T-cell (primary cell): ENCODE results near the gene CNNM2. TPM values are rescaled to one million over a fixed set of nuclear protein-coding genes. Genes with fewer than 3 reads are reported as not detected.
"Not testable (repeated sequence)": the region's sequence is repeated elsewhere in the genome, so short reads cannot be mapped to it uniquely, and the experiment has no call there.

ENCODE experiments used
- ATAC-seq, 4 experiments: fragments of 200-7000 bp in 3 of 4; fragments of 150-1000 bp in 1 of 4; cut with Tn5 transposase; replicated peaks in 1 of 4; 1 replicate in 3 of 4; 2 replicates in 1 of 4; pipeline ENCODE4 v1.10.0; 2021; ENCODE audit warnings: moderate library complexity in 3 of 4, mild to moderate bottlenecking in 2 of 4, moderate number of reproducible peaks in 1 of 4
- CTCF ChIA-PET, 2 donors: fragments of 300-600 bp; sonication (Branson Sonifier 250); formaldehyde crosslinking; loops; one replicate each; lab custom pipeline; 2022; ENCODE audit warnings: antibody characterized with exemption in 2 of 2; lab: Charles Lee
- POLR2A ChIA-PET, 2 donors: fragments of 300-600 bp; sonication (Branson Sonifier 250); formaldehyde crosslinking; loops; one replicate each; lab custom pipeline; 2022; ENCODE audit warnings: antibody characterized with exemption in 2 of 2; lab: Charles Lee
- DNase-seq, 35 experiments: peaks; one replicate each; pipeline versions ENCODE4 v3.0.0 to v3.0.0-alpha.2; 2013 to 2023
- H3K27ac ChIP-seq: one replicate; pipeline ENCODE4 v1.5.1; 2013; ENCODE audit warnings: low read length
- H3K27me3 ChIP-seq, 2 experiments: replicated peaks in 1 of 2; 1 replicate in 1 of 2; 2 replicates in 1 of 2; pipeline versions ENCODE4 v1.6.1 to v1.7.0; 2013; ENCODE audit warnings: low read length in 1 of 2, mixed read lengths in 1 of 2; ENCODE audit not compliant: control insufficient read depth in 2 of 2, insufficient read depth in 2 of 2; ENCODE audit errors: extremely low read depth in 1 of 2
- H3K36me3 ChIP-seq, 2 donors: 1 replicate in 1 of 2; 2 replicates in 1 of 2; pipeline versions ENCODE4 v1.6.1 to v1.7.0; 2013; ENCODE audit warnings: low read length in 1 of 2; ENCODE audit not compliant: control insufficient read depth in 2 of 2, insufficient read depth in 1 of 2; ENCODE audit errors: extremely low read depth in 1 of 2
- H3K4me1 ChIP-seq, 2 experiments: 1 replicate in 1 of 2; 2 replicates in 1 of 2; pipeline versions ENCODE4 v1.6.1 to v1.7.0; 2013; ENCODE audit warnings: low read length in 2 of 2, mixed read lengths in 1 of 2; ENCODE audit not compliant: insufficient read depth in 2 of 2, control insufficient read depth in 1 of 2; ENCODE audit errors: extremely low read depth in 1 of 2
- H3K4me3 ChIP-seq, 2 donors: 1 replicate in 1 of 2; 2 replicates in 1 of 2; pipeline versions ENCODE4 v1.5.1 to v1.7.0; 2013; ENCODE audit warnings: mild to moderate bottlenecking in 2 of 2, low read length in 1 of 2, moderate library complexity in 1 of 2; ENCODE audit not compliant: control insufficient read depth in 1 of 2; ENCODE audit errors: extremely low read depth in 1 of 2
- H3K9me3 ChIP-seq: 2 replicates; pipeline ENCODE4 v1.7.0; 2013
- H3K27ac Mint-ChIP-seq, 2 donors: one replicate each; pipeline ENCODE4 v1.8.0; 2020 to 2021; ENCODE audit warnings: mild to moderate bottlenecking in 2 of 2, mixed read lengths in 2 of 2
- H3K27me3 Mint-ChIP-seq, 2 donors: one replicate each; pipeline ENCODE4 v1.8.0; 2021 to 2022; ENCODE audit warnings: mixed read lengths in 2 of 2
- H3K36me3 Mint-ChIP-seq: one replicate; pipeline ENCODE4 v1.8.0; 2021; ENCODE audit warnings: mixed read lengths
- H3K4me1 Mint-ChIP-seq, 3 donors: one replicate each; pipeline ENCODE4 v1.8.0; 2020 to 2022; ENCODE audit warnings: mixed read lengths in 3 of 3, mild to moderate bottlenecking in 1 of 3
- H3K4me3 Mint-ChIP-seq, 3 donors: one replicate each; pipeline ENCODE4 v1.8.0; 2020 to 2022; ENCODE audit warnings: mild to moderate bottlenecking in 3 of 3, mixed read lengths in 3 of 3, moderate library complexity in 3 of 3
- H3K9me3 Mint-ChIP-seq, 3 donors: one replicate each; pipeline ENCODE4 v1.8.0; 2020 to 2022; ENCODE audit warnings: mixed read lengths in 3 of 3
- WGBS: methylation state at CpG from one replicate; pipeline ENCODE4 v1.1.5; 2013; ENCODE audit warnings: missing lambda C conversion rate; ENCODE audit not compliant: insufficient coverage; 5-methylcytosine and 5-hydroxymethylcytosine counted together
- total RNA-seq, 35 experiments: library from RNA in 6 of 35; stranded (reverse) in 6 of 35; fragments of 120-200 nt in 1 of 35; gene quantifications; one replicate each; pipeline versions ENCODE4 v1.2.1 to v1.2.4 and lab custom pipeline; 2013 to 2026

CNNM2 gene
- total RNA-seq, 5 donors from 2014 or later (not counting 1 experiment from before 2014, with no cell fraction given), result 11.6 to 15.4 (median 14.2) TPM

GRCh38 chr10:102960157-102960556 is 42.1 kb downstream of the CNNM2 start:
- Mint-ChIP-seq H3K9me3 (no peaks in the 10 kb centered on the region), H3K27ac (no peak overlapping the region), H3K4me1 (no peaks in the 10 kb centered on the region), H3K27me3 (no peaks in the 10 kb centered on the region), H3K4me3 (no peak overlapping the region), H3K36me3 (peaks cover 4% of the 10 kb centered on the region)
- no peak overlapping the region for H3K27ac ChIP-seq
- H3K4me3 ChIP-seq, result no peak overlapping the region
- ATAC-seq, result no peak
- ChIA-PET CTCF (no interaction called here), POLR2A (no interaction called here)
- no peaks in the 10 kb centered on the region for H3K9me3 ChIP-seq
- no peaks in the 10 kb centered on the region for H3K36me3 ChIP-seq
- WGBS, result no CpG with 5 or more reads among the region's 5 CpGs
- DNase-seq, result no peak
- no peaks in the 10 kb centered on the region for H3K27me3 ChIP-seq
- no peaks in the 10 kb centered on the region for H3K4me1 ChIP-seq

- Histone ChIP-seq H3K27me3 (no peaks in the 10 kb centered on the region), H3K4me1 (no peaks in the 10 kb centered on the region), H3K4me3 (no peak overlapping the region), H3K36me3 (no peaks in the 10 kb centered on the region), H3K27ac (no peak overlapping the region), H3K9me3 (no peaks in the 10 kb centered on the region)
- no peak for ATAC-seq
- Mint-ChIP-seq H3K27ac (no peak overlapping the region), H3K27me3 (no peaks in the 10 kb centered on the region), H3K9me3 (no peaks in the 10 kb centered on the region), H3K36me3 (peaks cover 8% of the 10 kb centered on the region), H3K4me3 (no peak overlapping the region), H3K4me1 (no peaks in the 10 kb centered on the region)
- POLR2A ChIA-PET, result no interaction called here
- CTCF ChIA-PET, result no interaction called here
- DNase-seq, result no peak
- WGBS, result no CpG with 5 or more reads among the region's 1 CpG
Observed at GRCh38 chr10:102962267-102962666, 44.2 kb downstream of the CNNM2 start.

GRCh38 chr10:102962951-102963755 is 45.1 kb downstream of the CNNM2 start:
- Mint-ChIP-seq H3K27me3 (no peaks in the 10 kb centered on the region), H3K9me3 (no peaks in the 10 kb centered on the region), H3K4me1 (no peaks in the 10 kb centered on the region), H3K4me3 (no peak overlapping the region), H3K36me3 (peaks cover 8% of the 10 kb centered on the region), H3K27ac (no peak overlapping the region)
- 94% methylated on average over 3 of the region's 6 CpGs for WGBS
- ChIA-PET CTCF (no interaction called here), POLR2A (no interaction called here)
- Histone ChIP-seq H3K4me1 (no peaks in the 10 kb centered on the region), H3K4me3 (no peak overlapping the region), H3K9me3 (no peaks in the 10 kb centered on the region), H3K27ac (no peak overlapping the region), H3K36me3 (no peaks in the 10 kb centered on the region), H3K27me3 (no peaks in the 10 kb centered on the region)
- DNase-seq (no peak), ATAC-seq (no peak)

GRCh38 chr10:102963756-102964025 is 45.6 kb downstream of the CNNM2 start:
- H3K9me3 Mint-ChIP-seq, result no peaks in the 10 kb centered on the region
- H3K4me3 ChIP-seq, result no peak overlapping the region
- CTCF ChIA-PET, result no interaction called here

GRCh38 chr10:102964064-102964463 is 46.0 kb downstream of the CNNM2 start:
- H3K4me1 ChIP-seq, H3K27me3 Mint-ChIP-seq, H3K4me1 Mint-ChIP-seq, DNase-seq, H3K36me3 Mint-ChIP-seq, H3K27ac ChIP-seq, ATAC-seq, H3K27ac Mint-ChIP-seq, H3K4me3 Mint-ChIP-seq, H3K9me3 Mint-ChIP-seq, H3K4me3 ChIP-seq, H3K27me3 ChIP-seq, POLR2A ChIA-PET, H3K36me3 ChIP-seq, H3K9me3 ChIP-seq, CTCF ChIA-PET: not testable (repeated sequence)
- no CpG with 5 or more reads among the region's 2 CpGs for WGBS

More at GRCh38 chr10:102963756-102964025, 45.6 kb downstream of the CNNM2 start:
- 80% methylated on average over 1 of the region's 2 CpGs for WGBS
- Mint-ChIP-seq H3K36me3 (peaks cover 8% of the 10 kb centered on the region), H3K27me3 (no peaks in the 10 kb centered on the region), H3K4me1 (no peaks in the 10 kb centered on the region), H3K4me3 (no peak overlapping the region), H3K27ac (no peak overlapping the region)
- POLR2A ChIA-PET, result no interaction called here
- no peak for ATAC-seq
- H3K9me3 ChIP-seq, result no peaks in the 10 kb centered on the region
- H3K4me1 ChIP-seq, result no peaks in the 10 kb centered on the region
- H3K27me3 ChIP-seq, result no peaks in the 10 kb centered on the region
- H3K27ac ChIP-seq, result no peak overlapping the region
- no peak for DNase-seq
- no peaks in the 10 kb centered on the region for H3K36me3 ChIP-seq

GRCh38 chr10:102964713-102965112 is 46.6 kb downstream of the CNNM2 start:
- Histone ChIP-seq H3K27me3 (no peaks in the 10 kb centered on the region), H3K4me1 (no peaks in the 10 kb centered on the region), H3K36me3 (no peaks in the 10 kb centered on the region), H3K27ac (no peak overlapping the region), H3K9me3 (no peaks in the 10 kb centered on the region), H3K4me3 (no peak overlapping the region)
- WGBS, result 98% methylated on average over 6 of the region's 8 CpGs
- CTCF ChIA-PET, result interaction anchor here in 1 of 2 donors (1.1 kb wide), 1 partner anchor 16 kb away, joined by 3 read pairs; no protein-coding TSS in a partner anchor
- no peak overlapping the region for H3K27ac Mint-ChIP-seq
- no peak overlapping the region for H3K4me3 Mint-ChIP-seq
- no peaks in the 10 kb centered on the region for H3K4me1 Mint-ChIP-seq
- H3K9me3 Mint-ChIP-seq, result no peaks in the 10 kb centered on the region
- DNase-seq, result no peak
- POLR2A ChIA-PET, result no interaction called here
- no peak for ATAC-seq
- no peaks in the 10 kb centered on the region for H3K27me3 Mint-ChIP-seq
- peaks cover 8% of the 10 kb centered on the region for H3K36me3 Mint-ChIP-seq
